Left hindlimb (tissue), 1 donor: Measurements from ENCODE around the gene LCN6.
"Not testable (repeated sequence)": the region's sequence is repeated elsewhere in the genome, so short reads cannot be mapped to it uniquely, and the experiment has no call there.

ENCODE experiments used
- DNase-seq: peaks from one replicate; pipeline ENCODE4 v3.0.0-alpha.2; 2018

Gene LCN6

GRCh38 chr9:136782452-136782851, 34.1 kb upstream of the LCN6 start:
- no peak for DNase-seq

DNA sequence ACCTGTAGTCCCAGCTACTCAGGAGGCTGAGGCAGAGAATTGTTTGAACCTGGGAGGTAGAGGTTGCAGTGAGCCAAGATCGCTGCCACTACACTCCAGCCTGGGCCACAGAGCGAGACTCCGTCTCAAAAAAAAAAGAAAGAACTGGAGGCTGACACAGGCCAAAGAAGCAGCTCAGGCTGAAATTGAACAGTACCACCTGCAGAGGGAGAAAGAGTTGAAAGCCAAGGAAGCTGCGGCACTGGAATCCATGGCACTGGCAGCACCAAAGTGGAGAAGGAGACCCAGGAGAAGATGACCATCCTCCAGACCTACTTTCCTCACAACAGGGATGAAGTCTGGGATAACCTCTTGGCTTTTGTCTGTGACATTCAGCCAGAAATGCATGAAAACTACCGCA, 31.5 kb upstream of the LCN6 start:
- no peak for DNase-seq

DNA sequence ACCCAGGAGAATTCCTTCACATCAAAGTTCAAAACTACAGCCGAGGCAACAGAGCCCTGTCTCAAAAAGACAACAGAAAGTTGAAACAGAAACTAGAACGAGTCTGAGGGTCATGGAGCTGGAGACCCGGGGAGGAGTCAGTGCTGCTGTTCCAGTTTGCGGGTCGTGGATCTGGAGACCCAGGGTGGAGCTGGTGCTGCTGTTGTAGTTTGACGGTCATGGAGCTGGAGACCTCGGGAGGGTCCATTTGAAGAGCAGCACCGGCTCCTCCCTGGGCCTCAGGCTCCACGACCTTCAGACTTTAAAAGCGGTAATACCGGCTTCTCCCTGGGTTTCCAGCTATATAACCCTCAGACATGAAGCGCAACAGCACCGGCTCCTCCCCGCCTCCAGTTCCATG, 29.0 kb upstream of the LCN6 start:
- DNase-seq: no peak

DNA sequence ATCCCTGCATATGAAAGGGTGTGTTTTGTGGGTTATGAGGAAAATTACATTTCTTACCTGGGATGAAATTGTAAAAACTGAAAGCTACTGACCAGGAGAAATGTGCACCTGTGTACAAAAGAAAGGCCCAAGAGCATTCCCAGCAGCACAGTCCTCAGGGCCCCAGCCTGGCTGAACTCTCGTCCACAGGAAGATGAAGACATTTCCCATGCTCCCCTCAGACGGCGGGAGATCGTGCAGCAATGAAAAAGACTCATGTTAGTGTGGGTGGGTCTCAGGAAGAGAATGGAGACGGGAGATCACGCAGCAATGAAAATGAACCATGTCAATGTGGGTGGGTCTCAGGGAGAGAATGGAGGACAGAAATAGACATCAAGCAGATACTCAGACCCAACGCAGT, 28.6 kb upstream of the LCN6 start:
- no peak for DNase-seq

GRCh38 chr9:136775191-136775590, 26.9 kb upstream of the LCN6 start:
- no peak for DNase-seq

- DNase-seq: no peak
Measured at GRCh38 chr9:136774416-136775045, 26.2 kb upstream of the LCN6 start.

DNA sequence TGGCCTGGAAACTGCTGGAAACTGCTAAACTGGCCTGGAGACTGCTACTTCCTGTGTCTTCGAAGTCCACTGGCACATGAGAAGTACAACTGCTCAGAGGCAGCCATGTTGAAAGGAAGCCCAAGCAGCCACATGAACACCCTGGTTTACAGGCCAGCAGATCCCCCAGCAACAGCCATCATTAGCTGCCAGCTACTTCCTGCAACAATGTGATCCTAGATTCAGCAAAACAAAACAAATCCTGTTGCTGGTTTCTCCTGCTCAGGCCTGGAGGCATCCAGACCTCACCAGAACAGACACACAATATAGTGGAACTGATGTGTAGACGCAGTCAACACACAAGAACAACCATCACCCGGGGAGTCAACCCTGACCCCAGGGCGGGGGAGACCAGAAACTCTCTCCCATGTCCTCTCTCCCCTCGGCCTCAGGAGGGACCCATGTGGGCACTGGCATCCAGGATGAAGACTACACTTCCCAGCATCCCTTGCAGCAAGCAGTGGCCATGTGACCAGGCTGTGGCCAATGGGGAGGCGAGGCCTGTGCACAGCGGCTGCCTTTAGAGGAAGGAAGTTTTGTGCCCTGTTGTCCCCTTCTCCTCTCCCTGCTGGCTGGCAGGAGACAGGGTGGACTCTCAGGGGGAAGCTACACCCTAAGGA, 25.2 kb upstream of the LCN6 start:
- DNase-seq: no peak

DNA sequence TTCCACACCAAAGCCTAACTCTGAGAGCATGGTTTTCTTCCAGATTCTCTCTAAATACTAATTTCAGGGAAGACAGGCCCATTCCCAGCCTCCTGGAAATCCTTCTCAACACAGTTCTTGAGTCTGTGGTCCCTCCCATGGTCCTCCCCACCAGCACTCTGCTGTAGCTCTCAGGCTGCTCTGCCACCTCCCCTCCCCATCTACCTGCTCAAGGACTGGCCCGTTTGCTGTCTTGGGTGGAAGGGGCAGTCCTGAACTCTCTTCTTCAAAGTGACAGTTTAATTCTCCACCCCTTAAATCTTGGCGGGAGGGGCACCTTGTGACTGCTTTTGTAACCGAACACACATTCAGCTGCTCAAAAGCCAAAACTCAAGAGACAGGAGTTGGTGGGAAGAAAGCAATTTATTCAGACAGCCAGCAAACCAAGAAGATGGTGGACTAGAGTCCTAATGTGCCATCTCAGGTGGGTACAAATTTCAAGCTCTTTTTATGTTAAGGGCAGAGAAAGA, 23.6 kb upstream of the LCN6 start:
- DNase-seq: no peak

DNA sequence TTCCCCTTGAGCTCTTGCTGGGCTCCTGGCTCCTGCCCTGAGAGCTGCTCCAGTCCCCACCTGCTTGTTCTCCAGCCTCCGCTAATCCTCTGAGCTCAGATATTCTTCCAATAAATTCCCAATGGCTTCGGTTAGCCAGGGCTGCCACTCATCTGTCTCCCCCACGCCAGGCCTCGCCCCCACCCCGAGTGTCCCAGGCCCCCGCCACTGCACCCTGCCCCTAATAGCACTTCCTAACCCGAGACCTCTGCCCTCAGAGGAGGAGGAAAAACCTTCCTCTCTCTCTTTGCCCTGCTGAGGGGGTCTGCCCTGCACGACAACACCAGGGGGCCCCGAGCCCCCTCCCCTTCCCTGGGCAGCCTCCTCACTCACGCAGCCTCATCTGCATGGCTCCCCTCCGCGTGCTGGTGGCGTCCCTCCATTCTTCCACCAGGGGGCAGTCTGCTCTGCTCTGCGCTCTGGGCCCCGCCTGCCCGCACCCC, 21.4 kb upstream of the LCN6 start:
- no peak for DNase-seq

DNA sequence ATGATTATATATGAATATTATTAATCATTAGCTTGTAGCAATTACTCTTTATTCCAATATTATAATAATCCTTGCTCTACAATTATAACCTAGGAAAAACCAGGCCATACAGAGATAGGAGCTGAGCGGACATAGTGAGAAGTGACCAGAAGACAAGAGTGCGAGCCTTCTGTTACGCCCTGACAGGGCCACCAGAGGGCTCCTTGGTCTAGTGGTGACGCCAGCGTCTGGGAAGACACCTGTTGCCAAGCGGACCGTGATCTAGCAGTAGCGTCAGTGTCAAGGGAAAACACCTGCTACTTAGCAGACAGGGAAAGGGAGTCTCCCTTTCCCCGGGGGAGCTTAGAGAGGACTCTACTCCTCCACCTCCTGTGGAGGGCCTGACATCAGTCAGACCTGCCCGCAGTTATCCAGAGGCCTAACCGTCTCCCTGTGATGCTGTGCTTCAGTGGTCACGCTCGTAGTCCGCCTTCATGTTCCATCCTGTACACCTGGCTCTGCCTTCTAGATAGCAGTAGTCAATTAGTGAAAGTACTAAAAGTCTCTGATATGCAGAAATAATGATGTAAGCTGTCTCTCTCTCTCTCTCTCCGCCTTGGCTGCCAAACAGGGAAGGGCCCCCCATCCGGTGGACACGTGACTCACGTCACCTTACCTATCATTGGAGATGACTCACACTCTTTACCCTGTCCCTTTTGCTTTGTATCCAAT, 18.2 kb upstream of the LCN6 start:
- not testable (repeated sequence) for DNase-seq

- DNase-seq: not testable (repeated sequence)
Measured at GRCh38 chr9:136765745-136766409, 17.6 kb upstream of the LCN6 start.

DNA sequence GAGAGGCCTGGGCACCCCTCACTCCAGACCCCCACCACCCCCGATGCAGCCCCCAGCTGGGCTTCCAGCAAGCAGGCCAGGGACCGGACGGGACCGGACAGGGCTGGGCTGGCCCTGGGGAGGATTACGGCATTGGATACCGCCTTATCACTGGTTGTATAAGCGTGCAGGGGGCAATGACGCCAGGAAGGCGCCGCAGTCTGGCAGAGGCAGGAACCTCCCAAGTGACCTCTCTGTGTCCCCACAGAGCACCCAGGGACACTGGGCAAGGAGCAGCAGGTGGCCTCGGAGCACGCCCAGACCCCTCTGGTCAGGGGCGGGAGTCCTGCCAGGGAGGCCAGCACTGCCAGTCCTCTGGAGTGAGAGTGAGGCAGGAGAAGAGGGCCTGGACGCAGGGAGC, 16.7 kb upstream of the LCN6 start:
- no peak for DNase-seq

- DNase-seq: no peak
Measured at GRCh38 chr9:136764301-136764891, 16.1 kb upstream of the LCN6 start, which contains the start of gene LCN15. Gene LCN15 (minus strand): TSS chr9:136764518. CDS start chr9:136764488, 30 bp downstream.

- DNase-seq: no peak
Measured at GRCh38 chr9:136763649-136764035, 15.3 kb upstream of the LCN6 start.

DNA sequence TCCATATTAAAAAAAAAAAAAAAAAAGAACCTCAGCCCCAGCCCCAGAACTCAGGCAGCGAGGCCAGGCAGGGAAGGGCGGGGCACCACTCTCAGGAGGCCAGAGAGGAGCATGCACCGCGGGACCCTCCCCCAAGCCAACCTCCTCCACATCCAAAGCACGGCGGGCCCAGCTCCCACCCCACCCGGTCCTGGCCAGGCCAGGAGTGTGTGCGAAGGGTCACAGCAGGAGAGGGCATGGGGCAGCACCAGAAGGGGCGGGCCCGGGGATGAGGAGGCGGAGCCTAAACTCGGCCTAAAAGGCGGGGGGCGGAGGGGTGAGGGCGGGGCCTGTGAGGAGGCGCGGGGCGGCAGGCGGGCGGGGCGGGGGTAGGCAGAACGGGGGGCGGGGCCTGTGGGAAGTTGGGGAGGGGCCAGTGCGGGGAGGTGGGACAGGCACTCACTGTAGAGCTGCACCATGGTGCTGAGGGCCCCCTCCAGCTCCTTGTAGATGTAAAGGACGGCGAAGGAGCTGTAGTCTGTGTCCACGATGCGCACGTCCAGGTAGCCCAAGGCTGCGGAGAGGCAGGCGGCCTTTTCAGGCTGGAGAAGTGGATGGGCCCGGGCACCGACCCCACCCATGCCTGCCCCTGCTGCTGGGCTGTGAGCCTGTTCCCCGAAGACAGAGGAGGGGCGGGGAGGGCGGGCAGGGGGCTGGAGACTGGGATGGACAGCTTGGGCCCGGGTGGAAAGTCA, 14.8 kb upstream of the LCN6 start:
- peak; percentile 59 for DNase-seq

GRCh38 chr9:136762221-136762691, 13.9 kb upstream of the LCN6 start:
- DNase-seq: no peak

DNA sequence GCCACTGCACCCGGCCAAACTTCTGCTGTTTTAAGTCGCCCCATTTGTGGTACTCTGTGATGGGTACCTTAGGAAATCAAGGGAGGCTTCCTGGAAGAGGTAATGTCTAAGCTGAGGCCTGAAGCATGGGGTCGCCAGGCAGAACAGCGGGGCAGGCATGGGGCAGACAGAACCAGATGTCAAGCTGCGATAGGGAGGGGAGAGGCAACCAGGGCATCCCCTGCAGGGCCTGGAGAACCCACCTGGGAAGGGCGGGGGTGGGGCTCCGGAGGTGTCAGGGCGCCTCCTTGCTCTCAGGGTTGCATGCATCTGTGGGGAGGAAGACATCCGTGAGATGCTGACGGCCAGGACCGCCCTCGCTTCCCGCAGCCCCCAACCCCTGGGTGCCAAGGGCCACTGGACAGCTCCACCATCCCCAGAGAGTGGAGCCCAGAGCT, 13.2 kb upstream of the LCN6 start:
- DNase-seq: no peak

- not testable (repeated sequence) for DNase-seq
Measured at GRCh38 chr9:136760834-136761544, 12.7 kb upstream of the LCN6 start.

GRCh38 chr9:136760424-136760823, 12.1 kb upstream of the LCN6 start:
- no peak for DNase-seq

DNA sequence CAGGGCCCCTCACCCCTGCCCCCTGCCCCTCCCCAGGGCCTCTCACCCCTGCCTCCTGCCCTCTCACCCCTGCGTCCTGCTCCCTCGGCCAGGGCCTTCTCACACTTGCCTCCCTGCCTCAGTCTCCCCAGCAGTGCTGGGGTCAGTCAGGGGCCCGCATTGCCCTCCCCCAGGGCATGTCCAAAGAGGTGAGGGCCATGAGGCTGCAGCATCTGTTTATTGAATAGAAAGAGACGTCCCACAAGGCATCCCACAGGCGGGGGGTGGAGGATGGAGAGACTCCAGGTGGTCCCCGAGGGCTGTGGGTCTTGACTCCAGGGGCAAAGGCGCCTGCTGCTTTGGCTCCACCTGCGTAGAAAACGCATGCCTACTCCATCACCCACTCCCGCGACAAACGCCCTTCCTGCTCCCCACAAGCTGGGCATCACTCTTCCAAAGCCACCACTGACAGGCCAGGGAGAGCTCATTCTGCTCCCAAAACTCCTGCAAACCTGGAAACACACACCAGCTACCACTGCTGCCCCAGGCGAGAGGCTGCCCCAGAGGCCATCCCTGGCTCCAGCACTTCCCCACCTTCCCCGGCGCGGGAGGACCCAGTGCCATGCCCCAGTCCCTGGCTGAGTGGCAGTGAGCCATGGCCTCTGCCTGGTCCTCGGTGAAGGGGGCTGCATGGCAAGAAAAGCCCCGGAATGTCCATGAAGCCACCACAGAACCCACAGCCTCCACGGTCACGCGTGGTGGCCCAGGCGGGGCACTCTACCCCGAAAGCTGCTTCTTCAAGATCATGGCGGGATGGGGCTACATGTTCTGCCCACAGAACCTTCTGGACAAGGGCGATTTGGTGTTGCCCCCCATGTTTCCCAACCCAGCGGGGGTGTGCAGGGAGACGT, 11.4 kb upstream of the LCN6 start:
- no peak for DNase-seq
